BLaER1 treated with 17β-estradiol and CSF1 and Interleukin-3, amounts not matched to agents 10 nM and 100 nM (cell line): ENCODE measurements around the gene ITPA.

ENCODE experiments used
- H3K27ac ChIP-seq, 11 experiments: shearing (Covaris generic); formaldehyde crosslinking; 2 replicates each; pipeline ENCODE4 v1.8.1; 2022
- H3K27me3 ChIP-seq, 11 experiments: shearing (Covaris generic); formaldehyde crosslinking; 2 replicates each; pipeline ENCODE4 v1.8.1; 2022
- H3K36me3 ChIP-seq, 11 experiments: shearing (Covaris generic); formaldehyde crosslinking; 2 replicates each; pipeline ENCODE4 v1.8.1; 2022
- H3K4me1 ChIP-seq, 10 experiments: shearing (Covaris generic); formaldehyde crosslinking; 2 replicates each; pipeline ENCODE4 v1.8.1; 2022
- H3K4me2 ChIP-seq, 11 experiments: shearing (Covaris generic); formaldehyde crosslinking; 2 replicates each; pipeline ENCODE4 v1.8.1; 2022
- H3K4me3 ChIP-seq, 10 experiments: shearing (Covaris generic); formaldehyde crosslinking; 2 replicates each; pipeline ENCODE4 v1.8.1; 2022
- H3K9ac ChIP-seq, 11 experiments: shearing (Covaris generic); formaldehyde crosslinking; 2 replicates each; pipeline ENCODE4 v1.8.1; 2022
- H3K9me3 ChIP-seq, 11 experiments: shearing (Covaris generic); formaldehyde crosslinking; replicated peaks in 1 of 11; 2 replicates each; pipeline ENCODE4 v1.8.1; 2022
- H4K20me1 ChIP-seq, 11 experiments: shearing (Covaris generic); formaldehyde crosslinking; 2 replicates each; pipeline ENCODE4 v1.8.1; 2022
- Cebpa-rat ChIP-seq, 11 experiments: shearing (Covaris generic); IDR thresholded peaks; 2 replicates each; pipeline ENCODE4 v1.8.1; 2022

ITPA gene

DNA sequence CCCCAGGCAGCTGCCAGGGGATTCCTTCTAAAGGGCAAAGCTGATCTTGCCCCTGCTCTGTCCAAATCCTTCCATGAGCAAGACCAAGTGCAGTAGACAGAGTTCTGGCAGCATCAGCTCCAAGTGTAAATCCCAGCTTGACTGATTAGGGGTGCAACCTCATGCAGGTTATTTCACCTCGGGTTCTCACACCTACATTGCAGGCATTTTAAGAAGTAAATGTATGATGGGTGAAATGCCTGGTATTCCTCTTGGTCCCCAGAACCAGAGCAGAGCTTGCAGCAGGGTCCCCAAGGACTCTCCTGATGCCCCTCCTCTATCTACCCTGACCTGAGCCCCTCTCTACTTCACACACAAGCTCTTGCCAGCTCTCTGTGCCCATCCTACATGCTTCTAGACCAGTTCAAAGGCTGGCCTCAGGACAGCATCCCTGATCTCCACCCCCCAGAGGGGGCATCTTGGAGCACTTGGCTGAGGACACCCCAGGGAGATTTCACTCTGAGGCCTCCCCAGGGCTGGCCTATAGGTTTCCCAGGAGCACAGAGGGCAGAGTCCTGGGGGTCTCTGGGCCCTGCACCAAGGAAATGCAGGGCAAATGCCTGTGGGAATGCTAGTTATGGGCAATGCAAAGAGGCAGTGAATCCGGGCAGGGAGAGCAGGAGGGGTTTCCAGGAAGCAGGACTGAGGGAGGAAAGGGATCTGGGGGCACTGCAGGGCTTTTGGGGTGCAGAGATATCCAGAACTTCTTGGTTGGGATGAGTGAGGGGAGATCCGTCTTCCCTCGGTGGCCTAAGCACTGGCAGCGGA is 37.0 kb upstream of the ITPA start:
- H3K36me3 ChIP-seq, result no peaks in the 10 kb centered on the region
- TF ChIP-seq Cebpa-rat (IDR thresholded peaks at IDR 0.05), result no peak
- H3K4me1 ChIP-seq, result peaks cover 0 to 15% (median 11%) of the 10 kb centered on the region in 10 experiments; a peak in 14 of 20 replicates
- H3K9ac ChIP-seq, result peak overlapping the region in 5 of 11 experiments; percentile 73 to 84 (median 80); a peak in 4 of 22 replicates
- H3K9me3 ChIP-seq, result no peaks in the 10 kb centered on the region
- H4K20me1 ChIP-seq, result peaks cover 0 to 46% (median 18%) of the 10 kb centered on the region in 11 experiments; a peak in 11 of 22 replicates
- peak overlapping the region; percentile 83 to 99 (median 97) for H3K4me2 ChIP-seq
- H3K27ac ChIP-seq, result no peak overlapping the region
- H3K4me3 ChIP-seq, result peak overlapping the region in 9 of 10 experiments; percentile 70 to 88 (median 79); a peak in 14 of 20 replicates
- H3K27me3 ChIP-seq, result peaks cover 69 to 94% (median 84%) of the 10 kb centered on the region in 11 experiments

DNA sequence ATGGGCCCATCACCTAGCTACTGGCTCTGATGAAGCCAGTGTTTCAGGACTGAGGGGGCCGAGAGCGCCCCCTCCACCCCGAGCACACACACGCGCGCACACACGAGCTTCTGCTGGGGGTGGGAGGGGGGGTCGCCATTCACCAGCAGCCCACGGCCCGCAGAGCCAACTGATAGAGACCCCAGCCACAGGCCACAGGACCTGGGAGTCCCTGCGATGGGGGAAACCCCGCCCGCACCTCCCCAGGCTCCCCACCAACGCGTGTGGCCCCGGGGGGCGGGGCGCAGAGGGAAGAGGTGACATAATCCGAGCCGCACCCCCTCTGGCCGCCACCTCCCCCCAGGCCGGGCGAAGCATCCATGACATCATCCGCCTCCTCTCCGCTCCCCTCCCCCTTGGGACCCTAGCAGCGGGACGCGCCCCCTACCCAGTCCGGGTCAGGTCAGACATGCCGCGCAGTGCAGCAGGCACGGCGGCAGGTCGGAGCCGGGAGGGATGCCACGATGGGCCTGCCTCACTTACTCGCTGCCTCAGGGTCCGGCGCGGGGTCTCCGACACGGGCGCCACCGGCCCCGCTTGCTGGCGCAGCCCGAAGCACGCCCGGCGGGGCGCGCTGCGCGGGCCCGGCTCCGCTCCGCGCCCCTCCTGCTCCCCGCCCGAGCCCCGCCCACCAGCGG is 36.2 kb upstream of the ITPA start, which contains the start of gene LZTS3:
LZTS3 (minus strand) TSS at position 617 of the 677 bp plus-strand sequence. CDS start 6,386 bp downstream, outside the sequence.
- Histone ChIP-seq H3K36me3 (no peaks in the 10 kb centered on the region), H3K9ac (peak within 1 kb of the TSS; percentile 65 to 84 (median 79); a peak in 21 of 22 replicates), H3K4me2 (peak within 1 kb of the TSS; percentile 83 to 99 (median 97)), H3K4me3 (peak within 1 kb of the TSS; percentile 70 to 88 (median 78)), H3K27me3 (peaks cover 61 to 87% (median 76%) of the 10 kb centered on the region in 11 experiments), H4K20me1 (peaks cover 0 to 43% (median 18%) of the 10 kb centered on the region in 11 experiments; a peak in 11 of 22 replicates), H3K4me1 (peaks cover 5 to 15% (median 11%) of the 10 kb centered on the region in 10 experiments; a peak in 15 of 20 replicates), H3K9me3 (no peaks in the 10 kb centered on the region), H3K27ac (peak within 1 kb of the TSS in 9 of 11 experiments; percentile 32 to 76 (median 65); a peak in 13 of 22 replicates)
- TF ChIP-seq Cebpa-rat (IDR thresholded peaks at IDR 0.05), result no peak

- Histone ChIP-seq H3K4me3 (peak overlapping the region; percentile 70 to 88 (median 78)), H3K36me3 (no peaks in the 10 kb centered on the region), H4K20me1 (peaks cover 0 to 43% (median 18%) of the 10 kb centered on the region in 11 experiments; a peak in 11 of 22 replicates), H3K4me2 (peak overlapping the region; percentile 83 to 99 (median 97)), H3K9me3 (no peaks in the 10 kb centered on the region), H3K27ac (peak overlapping the region in 2 of 11 experiments; percentile 24 to 68; a peak in 3 of 22 replicates), H3K4me1 (peaks cover 5 to 15% (median 11%) of the 10 kb centered on the region in 10 experiments; a peak in 15 of 20 replicates), H3K27me3 (peaks cover 54 to 79% (median 69%) of the 10 kb centered on the region in 11 experiments), H3K9ac (peak overlapping the region; percentile 57 to 84 (median 77); a peak in 20 of 22 replicates)
- no peak for TF ChIP-seq Cebpa-rat (IDR thresholded peaks at IDR 0.05)
These were observed 35.5 kb upstream of the ITPA start for GRCh38 chr20:3173610-3174441.

DNA sequence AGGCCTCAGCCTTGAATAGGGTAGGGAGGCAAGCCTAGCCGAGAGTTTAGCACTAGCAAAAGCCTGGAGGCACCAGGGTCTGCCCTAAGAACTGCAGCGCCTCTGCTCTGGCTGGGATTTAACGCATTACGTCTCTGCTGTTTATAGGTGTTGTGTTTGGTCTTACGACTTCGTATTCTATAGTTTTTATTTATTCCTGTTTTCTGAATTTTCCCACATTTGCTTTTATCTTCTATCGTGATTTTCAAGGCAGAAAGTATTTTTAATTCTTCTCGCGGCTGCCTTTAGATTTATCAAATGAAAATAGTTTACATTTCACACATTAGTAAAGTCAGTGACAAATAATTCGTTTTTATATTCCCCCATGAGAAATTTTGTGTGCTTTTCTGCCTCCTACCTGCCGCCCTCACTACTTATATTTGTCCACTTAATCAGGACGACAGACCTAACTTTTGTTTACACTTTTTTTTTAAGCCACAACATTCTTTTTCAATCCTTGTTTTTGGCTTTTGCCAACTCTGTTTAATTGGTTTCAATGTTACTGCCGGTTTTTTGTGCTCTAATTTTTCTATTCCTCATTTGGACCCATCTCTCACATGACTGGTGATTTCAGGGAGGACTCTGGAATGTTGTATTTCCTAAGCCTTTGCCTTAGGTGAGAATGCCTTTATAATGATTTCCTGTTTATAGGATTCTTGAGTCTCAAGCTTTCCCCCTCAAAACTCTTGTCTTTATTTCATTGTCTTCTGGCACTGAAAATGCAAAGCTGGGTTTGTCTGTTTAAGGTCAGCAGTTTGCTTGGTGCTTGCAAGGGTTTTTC is 34.6 kb upstream of the ITPA start:
- no peaks in the 10 kb centered on the region for H3K36me3 ChIP-seq
- peak overlapping the region in 4 of 11 experiments; percentile 73 to 84 (median 79); a peak in 4 of 22 replicates for H3K9ac ChIP-seq

DNA sequence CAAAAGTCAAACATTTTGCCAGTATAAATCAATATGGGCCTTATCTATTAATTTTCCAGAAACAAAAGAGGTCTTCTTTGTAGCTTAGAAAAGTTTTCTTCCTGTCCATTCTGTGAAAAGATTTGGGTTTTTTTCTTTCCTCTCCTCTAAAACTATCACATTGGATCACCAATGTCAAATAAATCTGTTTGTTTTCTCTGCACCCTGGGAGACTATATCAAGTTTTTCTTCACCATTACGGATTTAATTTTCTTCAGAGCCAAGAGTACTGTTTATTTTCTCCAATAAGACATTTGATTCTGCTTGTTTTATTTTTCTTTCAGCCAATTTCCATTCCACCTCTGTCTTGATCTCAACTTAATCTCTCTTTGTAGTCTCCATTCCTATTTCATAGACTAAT is 34.0 kb upstream of the ITPA start:
- no peak for TF ChIP-seq Cebpa-rat (IDR thresholded peaks at IDR 0.05)
- Histone ChIP-seq H3K9me3 (no peaks in the 10 kb centered on the region), H3K27me3 (peaks cover 42 to 65% (median 55%) of the 10 kb centered on the region in 11 experiments), H3K4me2 (no peak overlapping the region), H4K20me1 (peaks cover 0 to 43% (median 15%) of the 10 kb centered on the region in 11 experiments; a peak in 11 of 22 replicates), H3K36me3 (no peaks in the 10 kb centered on the region), H3K4me1 (peaks cover 5 to 15% (median 11%) of the 10 kb centered on the region in 10 experiments; a peak in 15 of 20 replicates), H3K4me3 (no peak overlapping the region), H3K27ac (no peak overlapping the region), H3K9ac (no peak overlapping the region)

More for the DNA sequence above, 34.6 kb upstream of the ITPA start:
- Histone ChIP-seq H3K4me2 (peak overlapping the region; percentile 83 to 99 (median 97); a peak in 21 of 22 replicates), H3K27ac (no peak overlapping the region), H3K4me3 (peak overlapping the region; percentile 70 to 88 (median 78); a peak in 17 of 20 replicates), H3K27me3 (peaks cover 46 to 71% (median 60%) of the 10 kb centered on the region in 11 experiments), H4K20me1 (peaks cover 0 to 43% (median 17%) of the 10 kb centered on the region in 11 experiments; a peak in 11 of 22 replicates), H3K9me3 (no peaks in the 10 kb centered on the region), H3K4me1 (peaks cover 5 to 15% (median 11%) of the 10 kb centered on the region in 10 experiments; a peak in 15 of 20 replicates)
- no peak for TF ChIP-seq Cebpa-rat (IDR thresholded peaks at IDR 0.05)

- Histone ChIP-seq H3K9me3 (no peaks in the 10 kb centered on the region), H3K27me3 (peaks cover 31 to 39% (median 32%) of the 10 kb centered on the region in 11 experiments), H3K4me2 (peak overlapping the region in 2 of 11 experiments; percentile 1 to 19; a peak in 1 of 22 replicates), H3K36me3 (no peaks in the 10 kb centered on the region), H3K4me1 (peaks cover 5 to 10% (median 8%) of the 10 kb centered on the region in 10 experiments; a peak in 14 of 20 replicates), H4K20me1 (peaks cover 0 to 36% (median 4%) of the 10 kb centered on the region in 11 experiments; a peak in 8 of 22 replicates), H3K27ac (no peak overlapping the region), H3K4me3 (no peak overlapping the region), H3K9ac (no peak overlapping the region)
- TF ChIP-seq Cebpa-rat (IDR thresholded peaks at IDR 0.05), result no peak
These were observed 31.4 kb upstream of the ITPA start for GRCh38 chr20:3177746-3178485.

DNA sequence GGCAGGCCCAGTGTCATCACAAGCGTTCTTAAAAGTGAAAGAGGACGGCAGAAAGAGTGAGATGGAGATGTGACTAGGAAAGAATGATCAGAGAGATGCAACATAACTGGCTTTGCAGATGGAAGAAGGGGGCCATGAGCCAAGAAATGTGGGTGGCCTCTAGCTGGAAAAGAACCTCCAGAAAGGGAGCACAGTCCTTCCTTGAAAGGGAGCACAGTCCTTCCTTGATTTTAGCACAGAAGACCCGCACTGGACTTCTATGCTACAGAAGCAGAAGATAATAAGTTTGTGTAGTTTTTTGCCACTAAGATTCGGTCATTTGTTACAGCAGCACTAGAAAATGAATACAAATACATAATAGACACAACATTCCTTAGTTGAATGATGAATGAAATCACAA is 29.0 kb upstream of the ITPA start:
- H4K20me1 ChIP-seq, result peaks cover 0 to 21% (median 0%) of the 10 kb centered on the region in 11 experiments; a peak in 4 of 22 replicates
- H3K9ac ChIP-seq, result no peak overlapping the region

More for the DNA sequence above, 29.0 kb upstream of the ITPA start:
- Histone ChIP-seq H3K4me1 (peaks cover 0 to 8% (median 0%) of the 10 kb centered on the region in 10 experiments; a peak in 2 of 20 replicates), H3K27ac (no peak overlapping the region), H3K36me3 (0 out of 22 replicates have a peak, but pooled peaks cover 0 to 3% (median 0%) of the 10 kb centered on the region in 11 experiments), H3K27me3 (peaks cover 12 to 17% (median 13%) of the 10 kb centered on the region in 11 experiments), H3K4me2 (no peak overlapping the region), H3K9me3 (no peaks in the 10 kb centered on the region), H3K4me3 (no peak overlapping the region)
- TF ChIP-seq Cebpa-rat (IDR thresholded peaks at IDR 0.05), result no peak
